IPS-11a (cell line): ENCODE results near the gene RUVBL2.
"Not testable (repeated sequence)": the region's sequence is repeated elsewhere in the genome, so short reads cannot be mapped to it uniquely, and the experiment has no call there.

Source experiments
- H3K4me3 ChIP-seq: one replicate; pipeline ENCODE4 v1.5.1; 2013; ENCODE audit warnings: low read depth, low read length, control low read depth

RUVBL2 gene

GRCh38 chr19:49039736-49040135, 46.0 kb downstream of the RUVBL2 start:
- H3K4me3 ChIP-seq, result not testable (repeated sequence)

- no peak overlapping the region for H3K4me3 ChIP-seq
Measured at GRCh38 chr19:49042177-49042576, 48.5 kb downstream of the RUVBL2 start.

- not testable (repeated sequence) for H3K4me3 ChIP-seq
Measured at GRCh38 chr19:49042666-49043065, 49.0 kb downstream of the RUVBL2 start.

GRCh38 chr19:49043548-49043947, 49.9 kb downstream of the RUVBL2 start, which contains the start of gene CGB5:
Gene CGB5, plus strand, starts transcription at chr19:49043848. Its CDS starts 362 bp downstream, at chr19:49044210.
- H3K4me3 ChIP-seq, result not testable (repeated sequence)

GRCh38 chr19:49049011-49049410, 55.3 kb downstream of the RUVBL2 start, which contains the start of gene CGB8:
Gene CGB8, minus strand, starts transcription at chr19:49049111. Its CDS starts 372 bp downstream, at chr19:49048739.
- H3K4me3 ChIP-seq, result not testable (repeated sequence)

GRCh38 chr19:49049834-49050233, 56.1 kb downstream of the RUVBL2 start:
- H3K4me3 ChIP-seq, result not testable (repeated sequence)

GRCh38 chr19:49050376-49051033, 56.8 kb downstream of the RUVBL2 start:
- H3K4me3 ChIP-seq, result not testable (repeated sequence)

- peak overlapping the region; percentile 37 for H3K4me3 ChIP-seq
Measured at GRCh38 chr19:49056101-49056901, 62.6 kb downstream of the RUVBL2 start.

- H3K4me3 ChIP-seq, result not testable (repeated sequence)
Measured at GRCh38 chr19:49056902-49057596, 63.4 kb downstream of the RUVBL2 start.

GRCh38 chr19:49057636-49058234, 64.0 kb downstream of the RUVBL2 start, which contains the start of gene CGB7:
Gene CGB7, minus strand, starts transcription at chr19:49057749. Its CDS starts 2,374 bp downstream, at chr19:49055375.
- H3K4me3 ChIP-seq, result peak within 1 kb of the TSS; percentile 37

- H3K4me3 ChIP-seq, result no peak overlapping the region
Measured at GRCh38 chr19:49058562-49058961, 64.9 kb downstream of the RUVBL2 start.

- no peak overlapping the region for H3K4me3 ChIP-seq
Measured at GRCh38 chr19:49059053-49059452, 65.4 kb downstream of the RUVBL2 start.

GRCh38 chr19:49061000-49061399, 67.3 kb downstream of the RUVBL2 start:
- no peak overlapping the region for H3K4me3 ChIP-seq

- H3K4me3 ChIP-seq, result no peak overlapping the region
Measured at GRCh38 chr19:49061445-49061844, 67.8 kb downstream of the RUVBL2 start.

- peak overlapping the region; percentile 24 for H3K4me3 ChIP-seq
Measured at GRCh38 chr19:49064029-49064629, 70.4 kb downstream of the RUVBL2 start.

GRCh38 chr19:49064768-49065611, 71.3 kb downstream of the RUVBL2 start, which contains the start of gene NTF4:
Gene NTF4, minus strand, starts transcription at chr19:49064818. Its CDS starts 2,821 bp downstream, at chr19:49061997.
- peak within 1 kb of the TSS; percentile 24 for H3K4me3 ChIP-seq
